Measurements from ENCODE around the gene KCTD2. TPM values are rescaled to one million over a fixed set of nuclear protein-coding genes. Genes with fewer than 3 reads are reported as not detected.

The KCTD2 gene
- total RNA-seq, 1 donor from 2014 or later: 17.1 TPM

DNA sequence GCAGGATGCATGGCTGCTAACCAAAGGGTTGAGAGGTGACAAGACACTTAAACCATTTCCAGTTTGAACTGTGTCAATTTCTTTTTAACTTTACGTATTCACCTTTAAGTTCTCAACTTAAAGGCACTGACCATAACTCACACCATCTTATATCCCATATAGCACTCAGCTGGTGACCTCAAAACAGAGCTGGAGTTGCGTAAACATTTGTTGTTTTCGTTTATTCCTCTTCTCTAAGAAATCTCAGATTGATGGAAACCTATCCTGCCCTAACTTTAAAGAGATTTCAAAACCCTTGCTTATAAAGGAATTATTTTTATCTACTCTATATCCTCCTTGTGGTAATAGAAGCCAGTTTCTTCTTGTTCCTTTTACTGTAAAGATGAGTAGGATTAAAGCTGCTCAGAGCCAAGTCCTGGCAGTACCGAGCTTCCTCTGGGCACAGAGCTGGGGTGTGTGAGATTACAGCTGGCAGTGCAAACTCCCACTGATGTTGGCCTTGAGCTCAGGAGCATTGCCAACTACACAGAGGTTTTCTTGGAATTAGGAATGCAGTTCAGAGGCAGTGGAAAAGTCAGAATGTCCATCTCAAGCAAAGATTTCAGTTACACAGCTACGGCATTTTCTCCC is 1.3 kb downstream of the KCTD2 start:
- no peaks in the 10 kb centered on the region for H3K27me3 Mint-ChIP-seq (ENCODE audit: low read depth, unreplicated experiment)
- Histone ChIP-seq H3K4me1 (ENCODE audit: insufficient read depth, low read length) (peaks cover 13% of the 10 kb centered on the region), H3K27me3 (ENCODE audit: insufficient read depth, low read length) (no peaks in the 10 kb centered on the region), H3K9ac (ENCODE audit: low read length) (peak overlapping the region; percentile 93), H3K4me2 (ENCODE audit: low read length) (peak overlapping the region; percentile 100), H3K27ac (ENCODE audit: low read depth, low read length) (no peak overlapping the region), H3K9me3 (ENCODE audit: insufficient read depth, low read depth, low read length) (no peaks in the 10 kb centered on the region), H3K4me3 (ENCODE audit: insufficient read depth, low read depth, low read length) (peak overlapping the region; percentile 97), H4K20me1 (ENCODE audit: insufficient read depth, low read length) (peaks cover 20% of the 10 kb centered on the region), H3K36me3 (ENCODE audit: insufficient read depth, low read length) (peaks cover 8% of the 10 kb centered on the region), H3K79me2 (ENCODE audit: insufficient read depth, low read length) (peaks cover 26% of the 10 kb centered on the region), H2AFZ (ENCODE audit: low read depth, low read length) (no peak overlapping the region)
- peaks cover 5% of the 10 kb centered on the region for H3K36me3 Mint-ChIP-seq (ENCODE audit: low read depth, unreplicated experiment)
- TF ChIP-seq, protein P1, sequence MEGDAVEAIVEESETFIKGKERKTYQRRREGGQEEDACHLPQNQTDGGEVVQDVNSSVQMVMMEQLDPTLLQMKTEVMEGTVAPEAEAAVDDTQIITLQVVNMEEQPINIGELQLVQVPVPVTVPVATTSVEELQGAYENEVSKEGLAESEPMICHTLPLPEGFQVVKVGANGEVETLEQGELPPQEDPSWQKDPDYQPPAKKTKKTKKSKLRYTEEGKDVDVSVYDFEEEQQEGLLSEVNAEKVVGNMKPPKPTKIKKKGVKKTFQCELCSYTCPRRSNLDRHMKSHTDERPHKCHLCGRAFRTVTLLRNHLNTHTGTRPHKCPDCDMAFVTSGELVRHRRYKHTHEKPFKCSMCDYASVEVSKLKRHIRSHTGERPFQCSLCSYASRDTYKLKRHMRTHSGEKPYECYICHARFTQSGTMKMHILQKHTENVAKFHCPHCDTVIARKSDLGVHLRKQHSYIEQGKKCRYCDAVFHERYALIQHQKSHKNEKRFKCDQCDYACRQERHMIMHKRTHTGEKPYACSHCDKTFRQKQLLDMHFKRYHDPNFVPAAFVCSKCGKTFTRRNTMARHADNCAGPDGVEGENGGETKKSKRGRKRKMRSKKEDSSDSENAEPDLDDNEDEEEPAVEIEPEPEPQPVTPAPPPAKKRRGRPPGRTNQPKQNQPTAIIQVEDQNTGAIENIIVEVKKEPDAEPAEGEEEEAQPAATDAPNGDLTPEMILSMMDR (IDR thresholded peaks at IDR 0.05; ENCODE audit: insufficient read depth, low read depth, low read length): no peak
- no peak for TF ChIP-seq EZH2 (IDR thresholded peaks at IDR 0.05; ENCODE audit: insufficient read depth, low read length)
- H3K4me3 Mint-ChIP-seq (ENCODE audit: unreplicated experiment): peak overlapping the region; percentile 96
- no peak overlapping the region for H3K27ac Mint-ChIP-seq (ENCODE audit: unreplicated experiment)
- DNase-seq (ENCODE audit: low read depth) (peak; percentile 9), FAIRE-seq (no peak)
- H3K4me1 Mint-ChIP-seq (ENCODE audit: low read depth, unreplicated experiment): peaks cover 11% of the 10 kb centered on the region
- no peaks in the 10 kb centered on the region for H3K9me3 Mint-ChIP-seq (ENCODE audit: unreplicated experiment)

DNA sequence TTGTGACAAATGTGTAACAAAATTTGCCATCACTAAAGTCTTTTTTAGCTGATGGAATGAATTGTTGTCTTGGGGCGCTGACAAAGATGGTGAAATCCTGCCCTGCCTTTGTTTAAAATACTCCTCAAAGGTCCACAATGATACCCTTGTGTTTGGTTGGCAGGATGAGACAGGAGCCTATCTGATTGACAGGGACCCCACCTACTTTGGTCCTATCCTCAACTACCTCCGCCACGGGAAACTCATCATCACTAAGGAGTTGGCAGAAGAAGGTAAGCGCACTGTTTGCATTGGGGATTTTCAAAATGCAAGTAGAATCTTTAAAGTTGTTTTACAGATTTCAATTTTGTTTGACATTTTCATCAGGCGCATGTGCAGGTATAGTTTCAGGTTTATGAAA is 2.0 kb downstream of the KCTD2 start:
- Mint-ChIP-seq H3K9me3 (ENCODE audit: unreplicated experiment) (no peaks in the 10 kb centered on the region), H3K4me1 (ENCODE audit: low read depth, unreplicated experiment) (peaks cover 11% of the 10 kb centered on the region), H3K36me3 (ENCODE audit: low read depth, unreplicated experiment) (peaks cover 7% of the 10 kb centered on the region), H3K27me3 (ENCODE audit: low read depth, unreplicated experiment) (no peaks in the 10 kb centered on the region), H3K4me3 (ENCODE audit: unreplicated experiment) (peak overlapping the region; percentile 30), H3K27ac (ENCODE audit: unreplicated experiment) (no peak overlapping the region)
- Histone ChIP-seq H3K9me3 (ENCODE audit: insufficient read depth, low read depth, low read length) (no peaks in the 10 kb centered on the region), H4K20me1 (ENCODE audit: insufficient read depth, low read length) (peaks cover 20% of the 10 kb centered on the region), H3K27ac (ENCODE audit: low read depth, low read length) (no peak overlapping the region), H3K4me2 (ENCODE audit: low read length) (peak overlapping the region; percentile 100), H3K27me3 (ENCODE audit: insufficient read depth, low read length) (no peaks in the 10 kb centered on the region), H3K36me3 (ENCODE audit: insufficient read depth, low read length) (peaks cover 8% of the 10 kb centered on the region), H2AFZ (ENCODE audit: low read depth, low read length) (no peak overlapping the region), H3K4me1 (ENCODE audit: insufficient read depth, low read length) (peaks cover 13% of the 10 kb centered on the region), H3K79me2 (ENCODE audit: insufficient read depth, low read length) (peaks cover 26% of the 10 kb centered on the region), H3K4me3 (ENCODE audit: insufficient read depth, low read depth, low read length) (no peak overlapping the region), H3K9ac (ENCODE audit: low read length) (peak overlapping the region; percentile 93)
- DNase-seq (ENCODE audit: low read depth) (no peak), FAIRE-seq (no peak)
- no peak for TF ChIP-seq EZH2 (IDR thresholded peaks at IDR 0.05; ENCODE audit: insufficient read depth, low read length)
- TF ChIP-seq, protein P1 (IDR thresholded peaks at IDR 0.05; ENCODE audit: insufficient read depth, low read depth, low read length): no peak

DNA sequence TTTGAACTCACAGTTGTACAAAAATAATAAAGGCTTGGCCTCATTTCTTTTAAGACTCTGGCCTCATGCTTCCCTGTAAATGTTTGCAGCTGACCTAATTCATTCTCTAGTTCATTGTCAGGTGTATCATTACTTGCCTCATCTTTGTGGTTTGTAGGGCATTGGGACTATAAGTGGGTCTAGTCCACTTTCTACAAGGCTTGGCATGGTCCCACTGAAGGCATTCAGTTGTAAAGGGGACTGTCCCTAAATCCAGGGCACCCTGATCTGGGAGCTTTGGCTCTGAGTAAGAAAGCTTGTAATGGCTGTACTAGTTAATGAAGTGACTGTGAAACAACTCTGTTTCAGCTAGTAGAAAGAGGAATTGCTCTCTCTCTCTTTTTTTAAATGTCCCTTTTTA is 2.7 kb downstream of the KCTD2 start:
- DNase-seq (ENCODE audit: low read depth) (no peak), FAIRE-seq (no peak)
- no peaks in the 10 kb centered on the region for H3K27me3 Mint-ChIP-seq (ENCODE audit: low read depth, unreplicated experiment)
- Histone ChIP-seq H3K4me3 (ENCODE audit: insufficient read depth, low read depth, low read length) (no peak overlapping the region), H3K27me3 (ENCODE audit: insufficient read depth, low read length) (no peaks in the 10 kb centered on the region), H3K79me2 (ENCODE audit: insufficient read depth, low read length) (peaks cover 24% of the 10 kb centered on the region), H3K4me1 (ENCODE audit: insufficient read depth, low read length) (peaks cover 13% of the 10 kb centered on the region), H3K9me3 (ENCODE audit: insufficient read depth, low read depth, low read length) (no peaks in the 10 kb centered on the region), H3K36me3 (ENCODE audit: insufficient read depth, low read length) (peaks cover 8% of the 10 kb centered on the region), H4K20me1 (ENCODE audit: insufficient read depth, low read length) (peaks cover 20% of the 10 kb centered on the region), H2AFZ (ENCODE audit: low read depth, low read length) (no peak overlapping the region), H3K9ac (ENCODE audit: low read length) (no peak overlapping the region), H3K4me2 (ENCODE audit: low read length) (no peak overlapping the region), H3K27ac (ENCODE audit: low read depth, low read length) (no peak overlapping the region)
- H3K4me3 Mint-ChIP-seq (ENCODE audit: unreplicated experiment): no peak overlapping the region
- H3K36me3 Mint-ChIP-seq (ENCODE audit: low read depth, unreplicated experiment): peaks cover 7% of the 10 kb centered on the region
- peaks cover 9% of the 10 kb centered on the region for H3K4me1 Mint-ChIP-seq (ENCODE audit: low read depth, unreplicated experiment)
- no peaks in the 10 kb centered on the region for H3K9me3 Mint-ChIP-seq (ENCODE audit: unreplicated experiment)
- no peak overlapping the region for H3K27ac Mint-ChIP-seq (ENCODE audit: unreplicated experiment)
- no peak for TF ChIP-seq EZH2 (IDR thresholded peaks at IDR 0.05; ENCODE audit: insufficient read depth, low read length)
- TF ChIP-seq, protein P1 (IDR thresholded peaks at IDR 0.05; ENCODE audit: insufficient read depth, low read depth, low read length): no peak
